Fibroblast of lung (primary cell): ENCODE results near the gene POMC. TPM values are rescaled to one million over a fixed set of nuclear protein-coding genes. Genes with fewer than 3 reads are reported as not detected.
"Not testable (repeated sequence)": the region's sequence is repeated elsewhere in the genome, so short reads cannot be mapped to it uniquely, and the experiment has no call there.

Experiments
- DNase-seq, 2 donors: peaks; one replicate each; pipeline versions ENCODE4 v3.0.0 to v3.0.0-alpha.2; 2010; ENCODE audit warnings: low read depth in 2 of 2
- H2AFZ ChIP-seq: 2 replicates; pipeline ENCODE4 v1.5.1; 2012; ENCODE audit warnings: low read length, control low read depth, inconsistent platforms
- H3K27ac ChIP-seq: 2 replicates; pipeline ENCODE4 v1.5.1; 2011; ENCODE audit warnings: low read length, control low read depth; ENCODE audit not compliant: insufficient read depth
- H3K27me3 ChIP-seq: 2 replicates; pipeline ENCODE4 v1.5.1; 2011; ENCODE audit warnings: mild to moderate bottlenecking, low read length; ENCODE audit not compliant: control insufficient read depth, insufficient read depth
- H3K36me3 ChIP-seq: 2 replicates; pipeline ENCODE4 v1.5.1; 2011; ENCODE audit warnings: low read length; ENCODE audit not compliant: control insufficient read depth, insufficient read depth
- H3K4me1 ChIP-seq: 2 replicates; pipeline ENCODE4 v1.5.1; 2011; ENCODE audit warnings: low read length; ENCODE audit not compliant: control insufficient read depth, insufficient read depth; ENCODE audit errors: extremely low read depth
- H3K4me2 ChIP-seq: 2 replicates; pipeline ENCODE4 v1.5.1; 2011; ENCODE audit warnings: low read length, control low read depth; ENCODE audit not compliant: insufficient read depth; ENCODE audit errors: extremely low read depth
- H3K4me3 ChIP-seq, 4 experiments: fragments of 200-600 bp in 1 of 4; sonication (generic) in 1 of 4; replicated peaks in 1 of 4; 2 replicates each; pipeline ENCODE4 v1.5.1; 2011 to 2016; ENCODE audit warnings: low read length in 4 of 4, low read depth in 3 of 4, mild to moderate bottlenecking in 3 of 4, control low read depth in 2 of 4, inconsistent platforms in 1 of 4, mixed read lengths in 1 of 4; ENCODE audit not compliant: insufficient read depth in 1 of 4; ENCODE audit errors: control extremely low read depth in 1 of 4
- H3K79me2 ChIP-seq: 2 replicates; pipeline ENCODE4 v1.5.1; 2012; ENCODE audit warnings: mild to moderate bottlenecking, low read length, inconsistent platforms; ENCODE audit not compliant: control insufficient read depth, insufficient read depth
- H3K9ac ChIP-seq: 2 replicates; pipeline ENCODE4 v1.5.1; 2011; ENCODE audit warnings: mild to moderate bottlenecking, low read length, control low read depth; ENCODE audit not compliant: insufficient read depth
- H3K9me3 ChIP-seq: 2 replicates; pipeline ENCODE4 v1.5.1; 2012; ENCODE audit warnings: low read depth, low read length; ENCODE audit not compliant: control insufficient read depth, insufficient read depth
- H4K20me1 ChIP-seq: 2 replicates; pipeline ENCODE4 v1.5.1; 2011; ENCODE audit warnings: low read length; ENCODE audit not compliant: control insufficient read depth, insufficient read depth; ENCODE audit errors: extremely low read depth
- CTCF ChIP-seq, 2 donors: IDR thresholded peaks in 1 of 2; conservative IDR thresholded peaks in 1 of 2; 1 replicate in 1 of 2; 2 replicates in 1 of 2; pipeline ENCODE4 v1.5.1; 2011 to 2012; ENCODE audit warnings: low read length in 2 of 2, control low read depth in 1 of 2, inconsistent platforms in 1 of 2, low read depth in 1 of 2, mild to moderate bottlenecking in 1 of 2
- EZH2 ChIP-seq: IDR thresholded peaks from 2 replicates; pipeline ENCODE4 v1.5.1; 2012; ENCODE audit warnings: low read length, control low read depth, mild to moderate bottlenecking; ENCODE audit errors: missing control alignments
- polyA plus RNA-seq, 2 donors: library from polyadenylated mRNA; depleted of rRNA in 1 of 2; stranded (reverse) in 1 of 2; unstranded in 1 of 2; fragments of >200 nt; gene quantifications; 2 replicates each; pipeline ENCODE4 v1.2.1, GENCODE V29; 2011 to 2012; ENCODE audit warnings: missing spikeins in 1 of 2
- total RNA-seq: library from RNA; depleted of rRNA; stranded (reverse); fragments of >200 nt; gene quantifications from 2 replicates; pipeline ENCODE4 v1.2.1, GENCODE V29; 2014

POMC gene
- total and polyA plus RNA-seq, 2 donors (not counting 1 experiment from before 2014, with no cell fraction given): 0.66 TPM; not detected in 1

DNA sequence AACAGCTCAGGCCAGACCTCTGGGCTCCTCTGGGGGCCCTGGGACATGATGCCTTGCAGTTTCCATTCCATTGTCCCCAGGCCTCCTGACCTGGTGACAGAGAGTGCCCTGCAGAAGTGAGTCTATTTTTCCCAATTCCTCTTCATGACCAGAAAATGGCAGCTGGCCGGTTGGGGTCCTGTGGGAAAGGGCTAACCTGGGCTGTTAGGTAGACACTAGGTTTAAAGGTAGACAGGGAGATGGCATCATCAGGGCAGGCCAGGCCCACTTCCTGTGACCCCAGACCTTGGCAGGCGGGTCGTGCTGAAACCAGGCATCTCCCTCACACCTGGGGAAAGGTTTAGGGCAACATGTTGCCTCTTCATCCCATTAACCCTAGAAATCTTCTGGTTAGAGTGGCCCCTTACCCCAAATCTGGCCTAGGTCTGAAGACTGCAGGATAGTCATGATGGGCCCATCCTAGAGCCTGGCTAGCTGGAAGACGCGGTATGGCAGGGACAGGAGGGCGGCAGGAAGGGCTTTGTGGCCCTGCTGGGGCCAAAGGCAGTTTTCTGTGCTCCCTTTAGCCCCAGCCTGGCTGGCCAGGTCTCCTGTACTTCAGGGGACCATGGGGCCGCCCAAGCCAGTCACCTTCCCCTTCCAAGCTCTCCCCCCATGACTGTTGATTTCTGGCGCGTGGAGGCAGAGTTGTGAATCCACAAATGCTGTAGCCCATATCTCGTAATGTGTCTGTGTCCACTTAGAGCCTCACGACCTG is 10.1 kb downstream of the POMC start:
- Histone ChIP-seq H3K27ac (no peak overlapping the region), H3K4me2 (no peak overlapping the region), H3K9me3 (no peaks in the 10 kb centered on the region), H2AFZ (no peak overlapping the region), H3K4me3 (no peak overlapping the region), H3K27me3 (peaks cover 2% of the 10 kb centered on the region), H4K20me1 (no peaks in the 10 kb centered on the region), H3K4me1 (no peaks in the 10 kb centered on the region), H3K9ac (no peak overlapping the region), H3K79me2 (no peaks in the 10 kb centered on the region), H3K36me3 (no peaks in the 10 kb centered on the region)
- TF ChIP-seq CTCF (conservative IDR thresholded peaks at IDR 0.05 in 1 of 2, IDR thresholded peaks at IDR 0.05 in 1 of 2; ENCODE audit: low read depth in 1 of 2, low read length in 2 of 2) (no peak), EZH2 (no peak)
- no peak for DNase-seq

DNA sequence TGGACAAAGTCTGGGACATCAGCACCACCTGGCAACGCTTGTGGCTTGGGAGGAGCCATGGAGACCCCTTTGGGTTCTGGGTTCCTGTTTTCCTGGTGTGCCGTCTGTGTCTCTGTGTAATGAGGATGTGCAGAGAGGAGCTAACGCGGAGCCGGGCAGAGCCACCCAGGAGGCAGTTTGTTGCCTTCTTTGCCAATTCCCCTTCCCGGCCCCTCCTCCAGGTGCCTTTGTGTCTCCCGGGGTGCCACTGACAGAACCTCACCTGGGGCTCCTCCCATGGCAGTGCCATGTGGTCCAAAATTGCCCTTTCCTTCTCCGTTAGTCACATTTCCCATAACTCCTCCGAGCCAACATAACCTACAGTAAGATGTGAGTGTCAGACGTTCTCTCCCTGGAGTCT is 13.0 kb downstream of the POMC start:
- no peak overlapping the region for H3K27ac ChIP-seq
- DNase-seq: no peak
- no peak overlapping the region for H3K4me2 ChIP-seq
- H3K36me3 ChIP-seq: no peaks in the 10 kb centered on the region
- H3K27me3 ChIP-seq: no peaks in the 10 kb centered on the region
- no peak overlapping the region for H3K9ac ChIP-seq
- no peaks in the 10 kb centered on the region for H3K4me1 ChIP-seq
- TF ChIP-seq CTCF (conservative IDR thresholded peaks at IDR 0.05 in 1 of 2, IDR thresholded peaks at IDR 0.05 in 1 of 2; ENCODE audit: low read depth in 1 of 2, low read length in 2 of 2): no peak
- TF ChIP-seq EZH2: no peak
- no peaks in the 10 kb centered on the region for H3K9me3 ChIP-seq
- H2AFZ ChIP-seq: no peak overlapping the region
- H3K79me2 ChIP-seq: no peaks in the 10 kb centered on the region
- H3K4me3 ChIP-seq: no peak overlapping the region
- H4K20me1 ChIP-seq: no peaks in the 10 kb centered on the region

DNA sequence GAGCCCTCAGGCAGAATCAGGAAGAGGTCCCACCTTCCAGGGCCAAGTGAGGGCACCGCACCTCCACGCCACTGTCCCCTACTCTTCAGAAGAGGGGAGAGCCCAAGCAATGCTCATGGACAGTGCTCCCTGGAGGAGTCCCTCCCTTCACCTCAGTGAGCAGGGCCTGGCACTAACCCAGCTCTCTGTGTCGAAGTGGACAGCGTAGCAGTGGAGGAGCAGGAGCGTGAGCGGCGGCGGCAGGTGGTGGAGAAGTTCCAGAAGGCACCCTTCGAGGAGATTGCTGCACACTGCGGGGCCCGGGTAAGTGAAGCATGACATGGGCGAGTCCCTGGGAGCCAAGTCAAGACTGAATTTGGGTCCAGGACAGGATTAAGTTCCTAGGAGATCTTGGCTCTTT is 16.7 kb downstream of the POMC start:
- H3K4me2 ChIP-seq: no peak overlapping the region
- no peak for DNase-seq
- no peaks in the 10 kb centered on the region for H3K36me3 ChIP-seq
- H4K20me1 ChIP-seq: no peaks in the 10 kb centered on the region
- H3K4me3 ChIP-seq: no peak overlapping the region
- no peak overlapping the region for H2AFZ ChIP-seq
- H3K9me3 ChIP-seq: no peaks in the 10 kb centered on the region
- no peaks in the 10 kb centered on the region for H3K79me2 ChIP-seq
- H3K27me3 ChIP-seq: no peaks in the 10 kb centered on the region
- H3K27ac ChIP-seq: no peak overlapping the region
- TF ChIP-seq CTCF (conservative IDR thresholded peaks at IDR 0.05 in 1 of 2, IDR thresholded peaks at IDR 0.05 in 1 of 2; ENCODE audit: low read depth in 1 of 2, low read length in 2 of 2) (no peak), EZH2 (no peak)
- no peaks in the 10 kb centered on the region for H3K4me1 ChIP-seq
- no peak overlapping the region for H3K9ac ChIP-seq

- H3K36me3 ChIP-seq, H2AFZ ChIP-seq, H3K27ac ChIP-seq, DNase-seq, H3K4me1 ChIP-seq, H3K4me2 ChIP-seq, H3K9me3 ChIP-seq, H3K79me2 ChIP-seq, H3K27me3 ChIP-seq, H3K4me3 ChIP-seq, H4K20me1 ChIP-seq, H3K9ac ChIP-seq: not testable (repeated sequence)
Measured at GRCh38 chr2:25150993-25151392, 17.4 kb downstream of the POMC start.
